ENCODE data around the gene PTCD1. TPM values are rescaled to one million over a fixed set of nuclear protein-coding genes. Genes with fewer than 3 reads are reported as not detected.
A peak's percentile ranks its signal among the peaks of the same experiment; 100 is the strongest.
"Not testable (repeated sequence)": the region's sequence is repeated elsewhere in the genome, so short reads cannot be mapped to it uniquely, and the experiment has no call there.

Gene PTCD1
- total RNA-seq, 1 experiment from 2014 or later, result 22.3 TPM

- no peak for DNase-seq (ENCODE audit: low spot score)
These were observed 48.8 kb downstream of the PTCD1 start for GRCh38 chr7:99389772-99390171.

GRCh38 chr7:99387912-99388311, 50.7 kb downstream of the PTCD1 start:
- DNase-seq (ENCODE audit: low spot score), result no peak

GRCh38 chr7:99387239-99387635, 51.4 kb downstream of the PTCD1 start:
- DNase-seq (ENCODE audit: low spot score), result not testable (repeated sequence)

- DNase-seq (ENCODE audit: low spot score), result no peak
These were observed 51.9 kb downstream of the PTCD1 start for GRCh38 chr7:99386584-99387238.

- no peak for DNase-seq (ENCODE audit: low spot score)
These were observed 53.0 kb downstream of the PTCD1 start for GRCh38 chr7:99385564-99385963.

GRCh38 chr7:99384523-99384922, 54.1 kb downstream of the PTCD1 start:
- DNase-seq (ENCODE audit: low spot score), result no peak

GRCh38 chr7:99383791-99384370, 54.7 kb downstream of the PTCD1 start:
- no peak for DNase-seq (ENCODE audit: low spot score)

- DNase-seq (ENCODE audit: low spot score), result no peak
These were observed 55.4 kb downstream of the PTCD1 start for GRCh38 chr7:99383203-99383602.

GRCh38 chr7:99381664-99382075, 56.9 kb downstream of the PTCD1 start:
- no peak for DNase-seq (ENCODE audit: low spot score)

GRCh38 chr7:99380823-99381663, 57.6 kb downstream of the PTCD1 start:
- no peak for DNase-seq (ENCODE audit: low spot score)

GRCh38 chr7:99380032-99380822, 58.4 kb downstream of the PTCD1 start:
- no peak for DNase-seq (ENCODE audit: low spot score)

GRCh38 chr7:99379693-99380031, 58.9 kb downstream of the PTCD1 start:
- not testable (repeated sequence) for DNase-seq (ENCODE audit: low spot score)

- no peak for DNase-seq (ENCODE audit: low spot score)
These were observed 59.5 kb downstream of the PTCD1 start for GRCh38 chr7:99379043-99379577.

- DNase-seq (ENCODE audit: low spot score), result peak; percentile 87
These were observed 63.4 kb downstream of the PTCD1 start for GRCh38 chr7:99375070-99375807.

- DNase-seq (ENCODE audit: low spot score), result peak; percentile 80
These were observed 64.2 kb downstream of the PTCD1 start, which contains the start of gene ARPC1B for GRCh38 chr7:99374111-99375064. TSS of gene ARPC1B (plus strand) at chr7:99374730. CDS start at chr7:99385715, 10,985 bp downstream.

GRCh38 chr7:99373091-99374066, 65.2 kb downstream of the PTCD1 start:
- DNase-seq (ENCODE audit: low spot score), result no peak

- peak; percentile 85 for DNase-seq (ENCODE audit: low spot score)
These were observed 66.1 kb downstream of the PTCD1 start for GRCh38 chr7:99372275-99373090.

All from HT-29 (cell line).